ENCODE results near the gene LCLAT1. TPM values are rescaled to one million over a fixed set of nuclear protein-coding genes. Genes with fewer than 3 reads are reported as not detected.

Gene LCLAT1
- total RNA-seq = 8.2 TPM

- intact Hi-C loops (cut with DNase I) = no loop called here
- ATAC-seq = peak; percentile 94
Measured at GRCh38 chr2:30447149-30448045, at the start of gene LCLAT1. Gene LCLAT1, plus strand, starts transcription at chr2:30447246. Its CDS starts 78,345 bp downstream, at chr2:30525591.

GRCh38 chr2:30398084-30398873 is 48.8 kb upstream of the LCLAT1 start:
- ATAC-seq = peak; percentile 34

More at GRCh38 chr2:30447149-30448045, at the start of gene LCLAT1:
- peak; percentile 84 for DNase-seq (ENCODE audit: low spot score)

GRCh38 chr2:30400151-30400954 is 46.7 kb upstream of the LCLAT1 start:
- intact Hi-C loops (cut with DNase I) = no loop called here
- DNase-seq (ENCODE audit: low spot score) = no peak

More at GRCh38 chr2:30398084-30398873, 48.8 kb upstream of the LCLAT1 start:
- no peak for DNase-seq (ENCODE audit: low spot score)
- intact Hi-C loops (cut with DNase I) = no loop called here

GRCh38 chr2:30402441-30403182 is 44.4 kb upstream of the LCLAT1 start:
- intact Hi-C loops (cut with DNase I) = no loop called here
- DNase-seq (ENCODE audit: low spot score) (no peak), ATAC-seq (no peak)

More at GRCh38 chr2:30400151-30400954, 46.7 kb upstream of the LCLAT1 start:
- ATAC-seq = no peak

GRCh38 chr2:30403592-30404312 is 43.3 kb upstream of the LCLAT1 start:
- intact Hi-C loops (cut with DNase I) = no loop called here
- ATAC-seq (peak; percentile 80), DNase-seq (ENCODE audit: low spot score) (no peak)

GRCh38 chr2:30404319-30405259 is 42.5 kb upstream of the LCLAT1 start:
- intact Hi-C loops (cut with DNase I) = no loop called here
- peak; percentile 62 for DNase-seq (ENCODE audit: low spot score)
- peak; percentile 83 for ATAC-seq

- DNase-seq (ENCODE audit: low spot score) (no peak), ATAC-seq (no peak)
- intact Hi-C loops (cut with DNase I) = no loop called here
Measured at GRCh38 chr2:30405260-30405605, 41.8 kb upstream of the LCLAT1 start.

GRCh38 chr2:30406853-30407252 is 40.2 kb upstream of the LCLAT1 start:
- DNase-seq (ENCODE audit: low spot score) (no peak), ATAC-seq (no peak)
- intact Hi-C loops (cut with DNase I) = no loop called here

- intact Hi-C loops (cut with DNase I) = no loop called here
- DNase-seq (ENCODE audit: low spot score) (no peak), ATAC-seq (no peak)
Measured at GRCh38 chr2:30408961-30409387, 38.1 kb upstream of the LCLAT1 start.

GRCh38 chr2:30410217-30410616 is 36.8 kb upstream of the LCLAT1 start:
- ATAC-seq (no peak), DNase-seq (ENCODE audit: low spot score) (no peak)
- intact Hi-C loops (cut with DNase I) = no loop called here

- ATAC-seq = peak; percentile 85
- intact Hi-C loops (cut with DNase I) = no loop called here
- DNase-seq (ENCODE audit: low spot score) = peak; percentile 64
Measured at GRCh38 chr2:30412047-30412683, 34.9 kb upstream of the LCLAT1 start.

- peak; percentile 55 for ATAC-seq
- intact Hi-C loops (cut with DNase I) = no loop called here
- no peak for DNase-seq (ENCODE audit: low spot score)
Measured at GRCh38 chr2:30412684-30413570, 34.1 kb upstream of the LCLAT1 start.

GRCh38 chr2:30414961-30415360 is 32.1 kb upstream of the LCLAT1 start:
- intact Hi-C loops (cut with DNase I) = no loop called here
- ATAC-seq = no peak
- no peak for DNase-seq (ENCODE audit: low spot score)

GRCh38 chr2:30417253-30417652 is 29.8 kb upstream of the LCLAT1 start:
- intact Hi-C loops (cut with DNase I) = no loop called here
- ATAC-seq = peak; percentile 97
- peak; percentile 65 for DNase-seq (ENCODE audit: low spot score)

GRCh38 chr2:30421026-30421603 is 25.9 kb upstream of the LCLAT1 start:
- DNase-seq (ENCODE audit: low spot score) (no peak), ATAC-seq (no peak)
- intact Hi-C loops (cut with DNase I) = no loop called here
